GM12878 (cell line): ENCODE results near the gene UNC5CL.
"Not testable (repeated sequence)": the region's sequence is repeated elsewhere in the genome, so short reads cannot be mapped to it uniquely, and the experiment has no call there.

Experiments used
- CTCF ChIP-seq, 3 experiments: IDR thresholded peaks in 2 of 3; conservative IDR thresholded peaks in 1 of 3; 2 replicates each; pipeline ENCODE4 v1.5.1; 2011; ENCODE audit warnings: low read depth in 3 of 3, low read length in 3 of 3, mild to moderate bottlenecking in 3 of 3, control low read depth in 2 of 3, moderate library complexity in 2 of 3, inconsistent platforms in 1 of 3, mixed read lengths in 1 of 3; ENCODE audit not compliant: control insufficient read depth in 2 of 3, insufficient read depth in 1 of 3; ENCODE audit errors: extremely low read depth in 1 of 3
- EGR1 ChIP-seq, 2 experiments: IDR thresholded peaks; 1 replicate in 1 of 2; 2 replicates in 1 of 2; pipeline ENCODE4 v1.6.1; 2011 to 2012; ENCODE audit warnings: low read depth in 2 of 2, low read length in 2 of 2, borderline replicate concordance in 1 of 2, mild to moderate bottlenecking in 1 of 2, moderate library complexity in 1 of 2
- FOS ChIP-seq: IDR thresholded peaks from 3 replicates; pipeline ENCODE4 v1.6.1; 2011; ENCODE audit warnings: borderline replicate concordance; ENCODE audit not compliant: insufficient read length; ENCODE audit errors: extremely low read depth
- IRF3 ChIP-seq: fragments of 450-650 bp; IDR thresholded peaks from 2 replicates; pipeline ENCODE4 v1.6.1; 2014; ENCODE audit warnings: mild to moderate bottlenecking
- JUNB ChIP-seq: IDR thresholded peaks from 2 replicates; pipeline ENCODE4 v1.6.1; 2016; ENCODE audit warnings: antibody characterized with exemption, mild to moderate bottlenecking
- NBN ChIP-seq: fragments of 450-650 bp; IDR thresholded peaks from 2 replicates; pipeline ENCODE4 v1.6.1; 2016
- RUNX3 ChIP-seq: IDR thresholded peaks from 2 replicates; pipeline ENCODE4 v1.6.1; 2012; ENCODE audit warnings: low read length, inconsistent platforms
- SIN3A ChIP-seq: IDR thresholded peaks from 2 replicates; pipeline ENCODE4 v1.6.1; 2012; ENCODE audit warnings: low read depth, low read length, improper control_type of control experiment
- STAT3 ChIP-seq: IDR thresholded peaks from 2 replicates; pipeline ENCODE4 v1.6.1; 2011; ENCODE audit warnings: low read depth, low read length, improper control_type of control experiment
- TAF1 ChIP-seq: IDR thresholded peaks from 2 replicates; pipeline ENCODE4 v1.6.1; 2011; ENCODE audit warnings: mild to moderate bottlenecking, low read depth, low read length, borderline replicate concordance
- ZBTB11 ChIP-seq: fragments of 450-650 bp; formaldehyde crosslinking; IDR thresholded peaks from 2 replicates; pipeline ENCODE4 v1.5.0; 2022; ENCODE audit warnings: mild to moderate bottlenecking, missing genetic modification characterization
- ZBTB33 ChIP-seq: fragments of 450-650 bp; IDR thresholded peaks from 2 replicates; pipeline ENCODE4 v1.6.1; 2017; ENCODE audit warnings: mild to moderate bottlenecking
- ZZZ3 ChIP-seq: IDR thresholded peaks from 2 replicates; pipeline ENCODE4 v1.6.1; 2011; ENCODE audit warnings: low read depth; ENCODE audit not compliant: control insufficient read depth, insufficient read length

- not testable (repeated sequence) for TF ChIP-seq JUNB; TAF1; ZZZ3; IRF3; EGR1 (IDR thresholded peaks at IDR 0.05; ENCODE audit: borderline replicate concordance in 1 of 2, low read depth in 2 of 2, low read length in 2 of 2); ZBTB11 (CRISPR knock-in tag); FOS; ZBTB33; SIN3A; STAT3
- TF ChIP-seq NBN (peak; percentile 62), CTCF (IDR thresholded peaks at IDR 0.05 in 2 of 3, conservative IDR thresholded peaks at IDR 0.05 in 1 of 3; ENCODE audit: control insufficient read depth in 2 of 3, extremely low read depth in 1 of 3, insufficient read depth in 1 of 3, low read depth in 3 of 3, low read length in 3 of 3) (peak; percentile 53 to 59 (median 54); a peak in 5 of 6 replicates), RUNX3 (peak; percentile 48; the same call in 1 of the 2 replicates)
These were observed 32.8 kb downstream of the UNC5CL start for GRCh38 chr6:41006217-41006616.
